Tibial nerve (tissue), 4 donors: Measurements from ENCODE around the gene FER1L5. TPM values are rescaled to one million over a fixed set of nuclear protein-coding genes. Genes with fewer than 3 reads are reported as not detected.

Source experiments
- DNase-seq, 2 donors: peaks; one replicate each; pipeline ENCODE4 v3.0.0-alpha.2; 2019; ENCODE audit warnings: low spot score in 2 of 2
- H3K27ac ChIP-seq, 4 donors: fragments of 200-600 bp; sonication (generic) in 3 of 4; one replicate each; pipeline ENCODE4 v1.5.1; 2017 to 2019; ENCODE audit warnings: mild to moderate bottlenecking in 1 of 4
- H3K27me3 ChIP-seq, 2 donors: fragments of 200-600 bp; sonication (generic) in 1 of 2; one replicate each; pipeline versions ENCODE4 v1.5.1 to v1.6.0; 2017 to 2019
- H3K36me3 ChIP-seq, 3 donors: fragments of 200-600 bp; sonication (generic); one replicate each; pipeline ENCODE4 v1.5.1; 2018 to 2019
- H3K4me1 ChIP-seq, 4 donors: fragments of 200-600 bp; sonication (generic) in 3 of 4; one replicate each; pipeline ENCODE4 v1.5.1; 2017 to 2019
- H3K4me3 ChIP-seq, 4 donors: fragments of 200-600 bp; sonication (generic) in 3 of 4; one replicate each; pipeline ENCODE4 v1.5.1; 2017 to 2019; ENCODE audit warnings: mild to moderate bottlenecking in 1 of 4, moderate library complexity in 1 of 4
- H3K9me3 ChIP-seq, 4 donors: fragments of 200-600 bp; sonication (generic) in 3 of 4; one replicate each; pipeline ENCODE4 v1.5.1; 2017 to 2019
- EP300 ChIP-seq, 2 donors: sonication (generic); formaldehyde crosslinking; IDR thresholded peaks; one replicate each; pipeline ENCODE4 v1.6.1; 2017; ENCODE audit warnings: antibody characterized with exemption in 2 of 2, mild to moderate bottlenecking in 1 of 2
- POLR2A ChIP-seq, 2 donors: fragments of 450-650 bp; IDR thresholded peaks; one replicate each; pipeline ENCODE4 v1.6.1; 2017; ENCODE audit warnings: antibody characterized with exemption in 2 of 2, mild to moderate bottlenecking in 2 of 2, moderate library complexity in 2 of 2
- WGBS, 2 donors: methylation state at CpG; one replicate each; pipeline ENCODE4 v1.1.5; 2018; 5-methylcytosine and 5-hydroxymethylcytosine counted together
- total RNA-seq, 4 donors: library from RNA; depleted of rRNA; stranded (reverse); fragments of >200 nt; gene quantifications; one replicate each; pipeline ENCODE4 v1.1.0, GENCODE V29; 2016
- TF ChIP-seq, protein P1 (sequence below), 5 experiments: fragments of 200-600 bp in 3 of 5; fragments of 450-650 bp in 2 of 5; sonication (generic) in 3 of 5; IDR thresholded peaks; one replicate each; pipeline ENCODE4 v1.5.1; 2016 to 2019; ENCODE audit warnings: antibody characterized with exemption in 5 of 5, mild to moderate bottlenecking in 3 of 5, moderate library complexity in 2 of 5

FER1L5 gene
- total RNA-seq, 4 donors from 2014 or later, result 0.20 to 0.60 TPM; not detected in 2

- Histone ChIP-seq H3K27ac (no peak overlapping the region), H3K36me3 (peaks cover 0 to 94% (median 4%) of the 10 kb centered on the region in 3 donors), H3K4me1 (no peaks in the 10 kb centered on the region), H3K9me3 (no peaks in the 10 kb centered on the region), H3K4me3 (no peak overlapping the region), H3K27me3 (no peaks in the 10 kb centered on the region)
- no peak for DNase-seq
- WGBS, 2 donors, result 85 to 86% methylated on average over 5 of the region's 5 CpGs
- TF ChIP-seq POLR2A (IDR thresholded peaks at IDR 0.05) (no peak), EP300 (IDR thresholded peaks at IDR 0.05) (no peak)
- TF ChIP-seq, protein P1, sequence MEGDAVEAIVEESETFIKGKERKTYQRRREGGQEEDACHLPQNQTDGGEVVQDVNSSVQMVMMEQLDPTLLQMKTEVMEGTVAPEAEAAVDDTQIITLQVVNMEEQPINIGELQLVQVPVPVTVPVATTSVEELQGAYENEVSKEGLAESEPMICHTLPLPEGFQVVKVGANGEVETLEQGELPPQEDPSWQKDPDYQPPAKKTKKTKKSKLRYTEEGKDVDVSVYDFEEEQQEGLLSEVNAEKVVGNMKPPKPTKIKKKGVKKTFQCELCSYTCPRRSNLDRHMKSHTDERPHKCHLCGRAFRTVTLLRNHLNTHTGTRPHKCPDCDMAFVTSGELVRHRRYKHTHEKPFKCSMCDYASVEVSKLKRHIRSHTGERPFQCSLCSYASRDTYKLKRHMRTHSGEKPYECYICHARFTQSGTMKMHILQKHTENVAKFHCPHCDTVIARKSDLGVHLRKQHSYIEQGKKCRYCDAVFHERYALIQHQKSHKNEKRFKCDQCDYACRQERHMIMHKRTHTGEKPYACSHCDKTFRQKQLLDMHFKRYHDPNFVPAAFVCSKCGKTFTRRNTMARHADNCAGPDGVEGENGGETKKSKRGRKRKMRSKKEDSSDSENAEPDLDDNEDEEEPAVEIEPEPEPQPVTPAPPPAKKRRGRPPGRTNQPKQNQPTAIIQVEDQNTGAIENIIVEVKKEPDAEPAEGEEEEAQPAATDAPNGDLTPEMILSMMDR (IDR thresholded peaks at IDR 0.05), result no peak
These were observed 73.1 kb downstream of the FER1L5 start for GRCh38 chr2:96715658-96716057.

GRCh38 chr2:96716388-96716787 lies 73.8 kb downstream of the FER1L5 start:
- Histone ChIP-seq H3K36me3 (peaks cover 0 to 94% (median 0%) of the 10 kb centered on the region in 3 donors), H3K4me3 (no peak overlapping the region), H3K4me1 (no peaks in the 10 kb centered on the region), H3K27me3 (no peaks in the 10 kb centered on the region), H3K9me3 (no peaks in the 10 kb centered on the region), H3K27ac (no peak overlapping the region)
- TF ChIP-seq POLR2A (IDR thresholded peaks at IDR 0.05) (no peak), EP300 (IDR thresholded peaks at IDR 0.05) (no peak)
- TF ChIP-seq, protein P1 (IDR thresholded peaks at IDR 0.05), result no peak
- DNase-seq, result no peak

GRCh38 chr2:96726131-96726530 lies 83.6 kb downstream of the FER1L5 start:
- no peak for TF ChIP-seq EP300 (IDR thresholded peaks at IDR 0.05)
- TF ChIP-seq POLR2A (IDR thresholded peaks at IDR 0.05), result no peak
- TF ChIP-seq, protein P1 (IDR thresholded peaks at IDR 0.05), result no peak
- 85 to 93% methylated on average over 4 of the region's 4 CpGs for WGBS, 2 donors
- Histone ChIP-seq H3K36me3 (peaks cover 0 to 95% (median 0%) of the 10 kb centered on the region in 3 donors), H3K27ac (no peak overlapping the region), H3K9me3 (no peaks in the 10 kb centered on the region), H3K4me1 (no peaks in the 10 kb centered on the region), H3K4me3 (no peak overlapping the region), H3K27me3 (no peaks in the 10 kb centered on the region)
- DNase-seq, result no peak

GRCh38 chr2:96727431-96727830 lies 84.9 kb downstream of the FER1L5 start:
- H3K36me3 ChIP-seq, result peaks cover 0 to 95% (median 8%) of the 10 kb centered on the region in 3 donors
- no peak overlapping the region for H3K4me3 ChIP-seq
- H3K9me3 ChIP-seq, result no peaks in the 10 kb centered on the region
- H3K27me3 ChIP-seq, result no peaks in the 10 kb centered on the region
- no peaks in the 10 kb centered on the region for H3K4me1 ChIP-seq
- 90 to 93% methylated on average over 5 of the region's 5 CpGs for WGBS, 2 donors
- peak in 1 of 2 donors; percentile 58 for DNase-seq
- TF ChIP-seq, protein P1 (IDR thresholded peaks at IDR 0.05), result no peak
- TF ChIP-seq EP300 (IDR thresholded peaks at IDR 0.05), result peak in 1 of 2 donors; percentile 45
- no peak overlapping the region for H3K27ac ChIP-seq

DNA sequence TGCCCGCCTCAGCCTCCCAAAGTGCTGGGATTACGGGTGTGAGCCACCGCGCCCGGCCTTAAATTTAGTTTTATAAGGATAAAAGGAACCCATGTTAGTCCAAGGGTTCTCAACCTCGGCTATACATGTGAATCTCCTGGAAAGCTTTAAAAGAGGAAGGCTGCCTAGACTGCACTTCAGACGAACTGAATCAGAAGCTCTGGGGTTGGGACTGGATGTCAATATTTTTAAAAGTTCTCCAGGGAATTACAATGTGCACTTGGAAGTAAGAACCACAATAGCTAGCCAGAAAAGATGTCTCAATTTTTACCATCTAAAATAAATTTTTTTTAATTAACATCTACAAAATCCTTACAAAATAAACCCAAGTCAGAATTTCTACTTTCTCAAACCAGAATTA lies 87.2 kb downstream of the FER1L5 start:
- no peak for TF ChIP-seq EP300 (IDR thresholded peaks at IDR 0.05)
- TF ChIP-seq, protein P1 (IDR thresholded peaks at IDR 0.05), result no peak
- TF ChIP-seq POLR2A (IDR thresholded peaks at IDR 0.05), result no peak
- Histone ChIP-seq H3K9me3 (no peaks in the 10 kb centered on the region), H3K4me1 (peaks cover 0 to 13% (median 5%) of the 10 kb centered on the region in 4 donors), H3K36me3 (peaks cover 2 to 97% (median 15%) of the 10 kb centered on the region in 3 donors), H3K4me3 (no peak overlapping the region), H3K27ac (peak overlapping the region in 1 of 4 donors; percentile 44), H3K27me3 (no peaks in the 10 kb centered on the region)
- 86 to 87% methylated on average over 7 of the region's 7 CpGs for WGBS, 2 donors
- DNase-seq, result no peak
